Measurements from ENCODE around the gene PHOSPHO1. TPM values are rescaled to one million over a fixed set of nuclear protein-coding genes. Genes with fewer than 3 reads are reported as not detected.

Gene PHOSPHO1
- total and polyA plus RNA-seq, 2 experiments from 2014 or later: 0.54 TPM; not detected in 1

- Histone ChIP-seq H2AFZ (no peak overlapping the region), H3K4me1 (ENCODE audit: insufficient read depth) (no peaks in the 10 kb centered on the region), H4K20me1 (ENCODE audit: insufficient read depth, poor library complexity, severe bottlenecking) (no peaks in the 10 kb centered on the region), H3K27me3 (peaks cover 4% of the 10 kb centered on the region), H3K36me3 (replicated peaks; ENCODE audit: insufficient read depth, low read depth) (no peaks in the 10 kb centered on the region), H3K4me3 (no peak overlapping the region), H3K4me2 (no peak overlapping the region), H3K79me2 (no peaks in the 10 kb centered on the region), H3K9me3 (ENCODE audit: low read depth) (no peaks in the 10 kb centered on the region), H3K27ac (no peak overlapping the region), H3K9me2 (replicated peaks; ENCODE audit: insufficient read depth) (no peaks in the 10 kb centered on the region)
- WGBS (ENCODE audit: low lambda C conversion rate, missing lambda C conversion rate): 94% methylated on average over 2 of the region's 2 CpGs
- no peak for DNase-seq (ENCODE audit: low spot score)
- no peak for TF ChIP-seq CTCF (IDR thresholded peaks at IDR 0.05; ENCODE audit: poor library complexity)
- no peak for TF ChIP-seq EZH2phosphoT487 (IDR thresholded peaks at IDR 0.05; ENCODE audit: low read depth, severe bottlenecking, unreplicated experiment)
- no peak for TF ChIP-seq EZH2 (IDR thresholded peaks at IDR 0.05; ENCODE audit: borderline replicate concordance)
Observed at GRCh38 chr17:49198211-49198610, 32.4 kb downstream of the PHOSPHO1 start.

DNA sequence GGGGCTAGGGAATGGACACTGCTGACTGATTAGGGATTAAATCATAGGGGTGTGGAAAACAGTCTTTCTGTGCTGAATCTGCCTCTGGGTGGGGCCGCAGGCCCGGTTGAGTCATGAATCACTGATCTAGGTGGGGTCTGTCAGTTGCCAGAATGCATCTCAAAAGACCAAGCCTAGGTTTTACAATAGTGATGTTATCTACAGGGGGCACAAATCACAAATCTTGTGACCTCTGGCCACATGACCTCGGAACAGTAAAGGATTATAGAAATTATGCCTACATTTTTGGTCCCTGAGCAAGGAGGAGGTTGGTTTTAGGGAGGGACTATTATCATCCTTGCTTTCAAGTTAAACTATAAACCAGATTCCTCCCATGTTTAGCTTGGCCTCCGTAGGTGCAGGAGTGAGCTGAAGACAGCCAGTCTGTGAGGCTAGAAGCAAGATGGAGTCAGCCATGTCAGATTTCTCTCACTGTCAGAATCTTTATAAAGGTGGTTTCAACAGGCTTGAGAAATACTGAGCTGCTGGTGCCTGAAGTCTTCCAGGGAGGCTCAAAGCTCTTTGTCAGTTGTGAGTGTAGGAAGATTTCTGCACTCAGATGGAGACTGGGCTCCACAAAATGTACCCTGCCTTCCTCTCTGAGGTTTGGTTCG is 33.1 kb downstream of the PHOSPHO1 start:
- Histone ChIP-seq H3K79me2 (no peaks in the 10 kb centered on the region), H3K9me2 (replicated peaks; ENCODE audit: insufficient read depth) (no peaks in the 10 kb centered on the region), H3K36me3 (replicated peaks; ENCODE audit: insufficient read depth, low read depth) (no peaks in the 10 kb centered on the region), H3K27ac (no peak overlapping the region), H3K4me2 (no peak overlapping the region), H2AFZ (no peak overlapping the region), H4K20me1 (ENCODE audit: insufficient read depth, poor library complexity, severe bottlenecking) (no peaks in the 10 kb centered on the region), H3K4me1 (ENCODE audit: insufficient read depth) (no peaks in the 10 kb centered on the region), H3K27me3 (peaks cover 4% of the 10 kb centered on the region), H3K4me3 (no peak overlapping the region), H3K9me3 (ENCODE audit: low read depth) (no peaks in the 10 kb centered on the region)
- no peak for TF ChIP-seq EZH2phosphoT487 (IDR thresholded peaks at IDR 0.05; ENCODE audit: low read depth, severe bottlenecking, unreplicated experiment)
- TF ChIP-seq EZH2 (IDR thresholded peaks at IDR 0.05; ENCODE audit: borderline replicate concordance): no peak
- TF ChIP-seq CTCF (IDR thresholded peaks at IDR 0.05; ENCODE audit: poor library complexity): no peak
- 32% methylated on average over 5 of the region's 5 CpGs for WGBS (ENCODE audit: low lambda C conversion rate, missing lambda C conversion rate)
- DNase-seq (ENCODE audit: low spot score): no peak

GRCh38 chr17:49196520-49196919 is 34.1 kb downstream of the PHOSPHO1 start:
- TF ChIP-seq CTCF (IDR thresholded peaks at IDR 0.05; ENCODE audit: poor library complexity): no peak
- no peak for TF ChIP-seq EZH2phosphoT487 (IDR thresholded peaks at IDR 0.05; ENCODE audit: low read depth, severe bottlenecking, unreplicated experiment)
- TF ChIP-seq EZH2 (IDR thresholded peaks at IDR 0.05; ENCODE audit: borderline replicate concordance): no peak
- 91% methylated on average over 3 of the region's 3 CpGs for WGBS (ENCODE audit: low lambda C conversion rate, missing lambda C conversion rate)

More at GRCh38 chr17:49196520-49196919, 34.1 kb downstream of the PHOSPHO1 start:
- Histone ChIP-seq H3K4me1 (ENCODE audit: insufficient read depth) (no peaks in the 10 kb centered on the region), H3K9me2 (replicated peaks; ENCODE audit: insufficient read depth) (no peaks in the 10 kb centered on the region), H4K20me1 (ENCODE audit: insufficient read depth, poor library complexity, severe bottlenecking) (no peaks in the 10 kb centered on the region), H3K79me2 (no peaks in the 10 kb centered on the region), H3K4me2 (no peak overlapping the region), H3K9me3 (ENCODE audit: low read depth) (no peaks in the 10 kb centered on the region), H3K36me3 (replicated peaks; ENCODE audit: insufficient read depth, low read depth) (no peaks in the 10 kb centered on the region), H3K4me3 (no peak overlapping the region), H3K27me3 (no peaks in the 10 kb centered on the region), H3K27ac (no peak overlapping the region), H2AFZ (no peak overlapping the region)
- DNase-seq (ENCODE audit: low spot score): no peak

Data from hepatocyte (in vitro differentiated cells).